ENCODE measurements around the gene NDRG3. TPM values are rescaled to one million over a fixed set of nuclear protein-coding genes. Genes with fewer than 3 reads are reported as not detected.
A peak's percentile ranks its signal among the peaks of the same experiment; 100 is the strongest.

Gene NDRG3
- total and polyA plus RNA-seq, 2 experiments from 2014 or later = 31.1 to 43.4 TPM

- no peak overlapping the region for H3K4me3 ChIP-seq
- no peak for DNase-seq (ENCODE audit: low read depth in 1 of 2, low spot score in 1 of 2)
- H3K27ac ChIP-seq = no peak overlapping the region
- TF ChIP-seq CTCF (IDR thresholded peaks at IDR 0.05; ENCODE audit: low read depth, low read length) = no peak
- no peaks in the 10 kb centered on the region for H3K9me3 ChIP-seq (ENCODE audit: low read depth)
- no peaks in the 10 kb centered on the region for H3K27me3 ChIP-seq
- no peaks in the 10 kb centered on the region for H3K4me1 ChIP-seq (ENCODE audit: low read depth)
- H3K36me3 ChIP-seq = no peaks in the 10 kb centered on the region
These were observed 75.1 kb downstream of the NDRG3 start for GRCh38 chr20:36670665-36671357.

DNA sequence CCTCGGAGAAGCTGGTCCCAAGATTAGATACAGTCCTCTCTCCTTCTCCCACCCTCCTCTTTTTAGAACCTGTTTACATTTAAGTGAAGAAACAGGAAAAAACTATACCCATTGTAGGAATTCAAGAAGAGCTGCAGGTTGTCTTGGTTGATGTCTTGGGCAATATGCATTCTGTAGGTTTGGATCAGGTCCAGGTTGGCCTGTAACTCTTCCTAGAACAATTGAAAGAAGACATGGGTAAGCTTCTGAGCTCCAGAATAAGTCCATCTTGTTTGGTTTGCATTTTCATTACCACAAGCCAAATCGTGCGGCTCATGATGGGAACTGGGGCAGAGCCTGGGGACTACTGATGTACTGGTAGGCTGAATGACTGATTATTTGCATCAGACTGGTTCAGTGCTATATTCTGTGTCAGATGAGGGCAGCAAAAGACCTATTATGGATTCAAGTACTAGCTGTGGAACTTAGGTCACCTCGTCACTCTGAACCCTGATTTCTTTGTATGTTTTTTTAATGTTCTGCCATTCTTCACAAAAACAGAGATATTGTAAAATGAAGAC lies 79.6 kb downstream of the NDRG3 start:
- peak; percentile 14 to 53 for DNase-seq (ENCODE audit: low read depth in 1 of 2, low spot score in 1 of 2)
- no peaks in the 10 kb centered on the region for H3K9me3 ChIP-seq (ENCODE audit: low read depth)
- peak; percentile 21 for TF ChIP-seq CTCF (IDR thresholded peaks at IDR 0.05; ENCODE audit: low read depth, low read length)
- no peaks in the 10 kb centered on the region for H3K4me1 ChIP-seq (ENCODE audit: low read depth)
- H3K27me3 ChIP-seq = no peaks in the 10 kb centered on the region
- H3K27ac ChIP-seq = no peak overlapping the region
- no peak overlapping the region for H3K4me3 ChIP-seq
- H3K36me3 ChIP-seq = peaks cover 6% of the 10 kb centered on the region

DNA sequence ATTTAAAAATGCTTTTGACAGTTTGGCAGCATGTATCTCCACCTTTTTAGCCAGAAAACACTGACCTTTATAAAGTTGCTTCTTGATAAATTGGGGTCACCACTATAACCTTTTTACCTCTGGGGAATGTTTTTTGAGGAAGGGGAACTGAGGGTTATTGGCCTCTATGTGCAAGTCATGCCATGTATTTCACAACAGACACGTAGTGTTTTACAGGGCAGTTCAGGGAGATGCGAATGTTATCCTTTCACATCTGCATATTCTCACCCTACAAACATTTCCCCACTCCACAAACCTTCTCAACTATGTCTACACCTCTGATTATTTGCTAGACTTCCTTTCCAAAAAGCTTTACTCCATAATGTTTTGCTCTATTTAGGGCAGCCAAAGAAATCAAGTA lies 82.9 kb downstream of the NDRG3 start:
- Histone ChIP-seq H3K4me1 (ENCODE audit: low read depth) (no peaks in the 10 kb centered on the region), H3K27me3 (no peaks in the 10 kb centered on the region), H3K4me3 (no peak overlapping the region), H3K36me3 (peaks cover 9% of the 10 kb centered on the region), H3K9me3 (ENCODE audit: low read depth) (no peaks in the 10 kb centered on the region), H3K27ac (no peak overlapping the region)
- DNase-seq (ENCODE audit: low read depth in 1 of 2, low spot score in 1 of 2) = peak in 1 of 2 donors; percentile 15
- no peak for TF ChIP-seq CTCF (IDR thresholded peaks at IDR 0.05; ENCODE audit: low read depth, low read length)

DNA sequence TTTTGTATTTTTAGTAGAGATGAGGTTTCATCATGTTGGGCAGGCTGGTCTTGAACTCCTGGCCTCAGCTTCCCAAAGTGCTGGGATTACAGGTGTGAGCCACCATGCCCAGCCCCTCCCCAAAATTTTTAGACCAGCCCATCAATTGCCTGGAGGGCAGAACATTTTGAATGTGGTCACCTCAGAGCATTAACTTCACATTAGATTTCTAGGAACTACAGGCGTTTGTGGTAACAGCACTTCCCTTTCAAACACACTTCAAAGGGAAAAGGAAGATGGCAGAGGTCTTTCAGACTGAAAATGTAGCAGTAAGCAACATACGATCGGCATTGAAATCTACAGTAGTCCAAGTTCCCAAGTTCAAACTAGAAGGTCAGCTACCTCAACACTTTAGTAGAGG lies 87.6 kb downstream of the NDRG3 start:
- Histone ChIP-seq H3K27me3 (no peaks in the 10 kb centered on the region), H3K9me3 (ENCODE audit: low read depth) (no peaks in the 10 kb centered on the region), H3K36me3 (peaks cover 3% of the 10 kb centered on the region), H3K27ac (no peak overlapping the region), H3K4me3 (no peak overlapping the region), H3K4me1 (ENCODE audit: low read depth) (no peaks in the 10 kb centered on the region)
- DNase-seq (ENCODE audit: low read depth in 1 of 2, low spot score in 1 of 2) = no peak
- TF ChIP-seq CTCF (IDR thresholded peaks at IDR 0.05; ENCODE audit: low read depth, low read length) = no peak

DNA sequence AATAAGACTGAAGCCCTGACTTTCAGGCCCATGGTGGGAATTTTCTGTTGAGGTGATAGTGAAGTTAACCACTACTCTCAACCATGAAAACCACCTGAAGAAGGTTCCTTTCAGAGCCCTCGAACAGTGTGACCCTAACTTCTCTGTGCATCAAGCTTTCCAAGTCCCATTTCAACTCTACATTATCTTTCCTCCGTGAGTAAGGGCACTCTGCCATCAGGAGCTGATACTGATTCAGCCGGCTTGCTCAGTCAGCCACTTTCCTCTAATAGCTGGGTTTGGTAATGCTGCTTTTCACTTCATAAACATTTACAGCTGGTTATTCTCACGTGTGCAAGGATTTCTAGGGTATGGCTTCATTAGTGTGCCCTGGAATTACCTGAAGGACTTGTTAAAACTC lies 89.2 kb downstream of the NDRG3 start:
- peaks cover 3% of the 10 kb centered on the region for H3K36me3 ChIP-seq
- no peak overlapping the region for H3K4me3 ChIP-seq
- no peaks in the 10 kb centered on the region for H3K4me1 ChIP-seq (ENCODE audit: low read depth)
- DNase-seq (ENCODE audit: low read depth in 1 of 2, low spot score in 1 of 2) = peak in 1 of 2 donors; percentile 10
- H3K27me3 ChIP-seq = no peaks in the 10 kb centered on the region
- no peak overlapping the region for H3K27ac ChIP-seq
- no peaks in the 10 kb centered on the region for H3K9me3 ChIP-seq (ENCODE audit: low read depth)
- no peak for TF ChIP-seq CTCF (IDR thresholded peaks at IDR 0.05; ENCODE audit: low read depth, low read length)

Measured in cardiac muscle cell (in vitro differentiated cells and primary cell).